Vagina (tissue), 2 donors: ENCODE results near the gene PROSER2.

Source experiments
- POLR2A ChIP-seq, 2 donors: fragments of 450-650 bp; IDR thresholded peaks; one replicate each; pipeline ENCODE4 v1.6.1; 2017; ENCODE audit warnings: antibody characterized with exemption in 2 of 2, mild to moderate bottlenecking in 2 of 2, moderate library complexity in 2 of 2
- POLR2AphosphoS5 ChIP-seq, 2 donors: sonication (generic); formaldehyde crosslinking; IDR thresholded peaks; one replicate each; pipeline ENCODE4 v1.9.0; 2017; ENCODE audit warnings: antibody characterized with exemption in 2 of 2, mild to moderate bottlenecking in 2 of 2, low read depth in 1 of 2; ENCODE audit not compliant: insufficient read depth in 1 of 2
- TF ChIP-seq, protein P1 (sequence below), 3 experiments: fragments of 450-650 bp in 2 of 3; fragments of 200-600 bp in 1 of 3; sonication (generic) in 1 of 3; IDR thresholded peaks; one replicate each; pipeline ENCODE4 v1.5.1; 2017 to 2019; ENCODE audit warnings: antibody characterized with exemption in 3 of 3, mild to moderate bottlenecking in 2 of 3, moderate library complexity in 2 of 3

DNA sequence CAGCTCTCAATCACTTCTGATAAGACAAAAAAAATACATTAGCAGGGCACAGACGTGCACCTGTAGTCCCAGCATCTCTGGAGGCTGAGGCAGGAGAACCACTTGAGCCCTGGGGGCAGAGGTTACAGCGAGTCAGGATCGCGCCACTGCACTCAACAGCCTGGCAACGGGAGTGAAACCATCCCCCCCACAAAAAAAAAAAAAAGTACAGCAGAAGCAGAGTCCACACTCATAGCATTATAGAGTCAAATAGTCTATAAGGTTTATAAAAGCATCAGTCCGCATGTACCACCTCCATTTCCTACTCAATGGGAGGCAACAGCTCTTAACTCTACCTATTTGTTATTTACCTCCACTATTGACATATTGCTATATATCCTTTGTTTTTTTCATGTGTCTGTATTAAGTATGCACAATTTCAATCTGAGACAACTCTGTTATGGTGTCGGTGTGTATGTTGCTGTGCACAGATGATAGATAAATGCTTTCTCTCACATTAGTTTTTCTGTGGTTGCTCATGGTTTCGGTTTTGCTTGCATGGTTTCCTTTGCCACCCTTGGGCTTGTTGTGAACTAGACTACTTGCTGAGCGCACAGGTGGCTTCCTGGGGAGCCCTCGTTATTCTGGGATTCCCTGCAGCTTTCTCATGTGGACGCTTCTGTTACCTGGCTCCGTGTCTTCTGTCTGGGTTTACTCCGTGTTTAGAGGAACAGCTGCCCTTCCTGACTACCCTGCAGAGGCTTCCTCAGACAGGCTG lies 40.4 kb downstream of the PROSER2 start:
- TF ChIP-seq, protein P1, sequence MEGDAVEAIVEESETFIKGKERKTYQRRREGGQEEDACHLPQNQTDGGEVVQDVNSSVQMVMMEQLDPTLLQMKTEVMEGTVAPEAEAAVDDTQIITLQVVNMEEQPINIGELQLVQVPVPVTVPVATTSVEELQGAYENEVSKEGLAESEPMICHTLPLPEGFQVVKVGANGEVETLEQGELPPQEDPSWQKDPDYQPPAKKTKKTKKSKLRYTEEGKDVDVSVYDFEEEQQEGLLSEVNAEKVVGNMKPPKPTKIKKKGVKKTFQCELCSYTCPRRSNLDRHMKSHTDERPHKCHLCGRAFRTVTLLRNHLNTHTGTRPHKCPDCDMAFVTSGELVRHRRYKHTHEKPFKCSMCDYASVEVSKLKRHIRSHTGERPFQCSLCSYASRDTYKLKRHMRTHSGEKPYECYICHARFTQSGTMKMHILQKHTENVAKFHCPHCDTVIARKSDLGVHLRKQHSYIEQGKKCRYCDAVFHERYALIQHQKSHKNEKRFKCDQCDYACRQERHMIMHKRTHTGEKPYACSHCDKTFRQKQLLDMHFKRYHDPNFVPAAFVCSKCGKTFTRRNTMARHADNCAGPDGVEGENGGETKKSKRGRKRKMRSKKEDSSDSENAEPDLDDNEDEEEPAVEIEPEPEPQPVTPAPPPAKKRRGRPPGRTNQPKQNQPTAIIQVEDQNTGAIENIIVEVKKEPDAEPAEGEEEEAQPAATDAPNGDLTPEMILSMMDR (IDR thresholded peaks at IDR 0.05): no peak
- TF ChIP-seq POLR2A (IDR thresholded peaks at IDR 0.05) (no peak), POLR2AphosphoS5 (IDR thresholded peaks at IDR 0.05; ENCODE audit: insufficient read depth in 1 of 2, low read depth in 1 of 2) (no peak)
